Measurements from ENCODE around the gene LCAT.

LCAT gene

DNA sequence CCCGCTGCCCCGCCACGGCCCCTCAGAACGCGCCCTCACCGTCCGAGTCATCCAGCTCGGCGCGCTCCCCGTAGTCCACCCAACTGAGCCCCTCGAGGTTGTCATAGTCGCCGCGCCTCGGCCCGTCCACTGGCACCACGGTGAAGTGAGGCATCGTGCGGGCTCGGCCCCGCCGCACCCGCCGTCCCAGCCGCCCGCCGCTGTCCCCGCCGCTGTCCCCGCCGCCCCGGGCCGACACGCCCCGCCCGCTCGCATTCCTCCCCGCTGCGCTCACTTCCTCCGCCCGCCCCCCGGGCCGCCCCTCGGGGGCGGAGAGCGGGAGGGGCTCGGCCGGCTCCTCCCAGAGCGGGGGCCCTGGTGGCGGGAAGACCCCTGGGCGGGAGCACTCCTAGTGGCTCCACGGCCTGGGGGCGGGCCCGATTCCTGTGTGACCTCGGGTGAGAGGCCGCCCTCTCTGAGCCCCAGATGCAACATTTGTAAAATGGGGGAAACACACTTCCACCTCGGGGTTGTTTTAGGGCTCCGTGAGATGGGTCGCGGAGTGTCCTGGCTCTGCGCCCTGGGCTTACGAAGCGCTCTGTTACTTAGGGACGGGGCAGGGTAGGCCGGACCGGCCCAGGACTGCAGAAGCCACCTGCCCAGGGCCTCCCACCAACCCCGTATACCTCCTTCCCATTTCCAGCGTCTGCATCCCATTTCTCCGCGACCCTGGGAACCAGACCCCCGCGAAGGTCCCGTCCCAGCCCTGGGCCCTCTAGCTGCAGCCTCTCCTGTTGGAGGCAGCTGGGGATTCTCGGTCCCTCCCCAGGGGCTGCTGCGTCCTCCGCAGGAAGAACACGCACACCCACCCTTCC is 24.7 kb upstream of the LCAT start, which contains the start of gene SLC12A4:
SLC12A4 (minus strand) TSS at position 238 of the 854 bp plus-strand sequence; CDS start at position 154, 84 bp downstream.
- peak; percentile 69 to 86 for DNase-seq (ENCODE audit: low read depth in 2 of 2)

DNA sequence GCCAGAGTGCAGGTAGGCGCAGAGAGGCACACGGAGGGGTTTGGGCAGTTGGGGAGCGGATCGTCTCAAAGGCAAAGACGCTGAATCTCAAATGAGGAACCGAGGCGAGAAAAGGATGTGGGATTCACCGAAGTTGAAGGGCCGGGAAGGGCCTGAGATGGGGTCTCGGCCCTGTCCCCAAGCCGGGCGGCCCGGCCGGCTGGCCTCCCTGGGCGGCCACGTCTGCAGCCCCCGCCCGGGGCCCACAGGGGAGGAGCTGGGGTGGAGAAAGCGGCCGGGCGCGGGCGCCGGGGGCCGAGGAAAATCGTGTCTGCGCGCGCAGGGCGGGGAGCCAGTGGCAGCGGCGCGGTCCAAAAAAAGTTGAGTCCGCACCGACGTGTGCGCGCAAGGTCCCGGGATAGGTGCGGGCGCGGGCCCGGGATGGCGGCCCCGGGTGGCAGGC is 24.1 kb upstream of the LCAT start:
- DNase-seq (ENCODE audit: low read depth in 2 of 2): peak in 1 of 2 donors; percentile 34

DNA sequence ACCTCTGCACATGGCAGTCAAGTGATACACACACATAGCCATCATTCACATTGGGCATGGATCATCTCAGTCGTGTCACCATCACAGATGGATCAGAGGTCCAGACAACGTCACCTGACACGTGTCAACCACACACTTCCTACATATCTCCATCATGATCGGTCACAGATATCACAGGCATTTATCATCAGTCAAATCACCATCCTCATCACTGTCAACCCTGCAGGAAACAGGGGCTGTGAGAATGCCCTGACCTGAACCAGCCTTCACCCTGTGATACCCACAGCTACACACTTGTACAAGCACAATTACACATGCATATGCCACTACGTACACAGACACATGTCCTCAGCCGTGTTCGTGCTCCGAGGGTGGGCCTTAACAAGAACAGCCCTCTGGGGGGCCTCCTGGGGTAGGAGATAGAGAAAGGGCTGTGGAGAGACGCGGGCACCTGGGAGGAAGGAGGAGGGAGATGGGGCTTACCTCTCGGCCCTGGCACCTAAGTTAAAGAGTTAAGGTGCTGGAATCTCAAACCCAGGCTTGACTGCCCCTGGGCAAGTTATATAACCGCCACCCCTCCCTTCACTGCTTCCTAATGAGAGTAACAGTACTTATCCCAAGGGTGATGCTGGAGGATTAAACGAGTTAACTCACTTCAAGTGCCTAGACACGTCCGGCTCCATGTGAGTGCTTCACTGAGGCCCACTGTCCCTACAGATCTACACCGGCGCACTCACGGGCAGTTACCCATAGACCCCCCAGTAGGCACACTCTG is 23.4 kb upstream of the LCAT start:
- DNase-seq (ENCODE audit: low read depth in 2 of 2): no peak

DNA sequence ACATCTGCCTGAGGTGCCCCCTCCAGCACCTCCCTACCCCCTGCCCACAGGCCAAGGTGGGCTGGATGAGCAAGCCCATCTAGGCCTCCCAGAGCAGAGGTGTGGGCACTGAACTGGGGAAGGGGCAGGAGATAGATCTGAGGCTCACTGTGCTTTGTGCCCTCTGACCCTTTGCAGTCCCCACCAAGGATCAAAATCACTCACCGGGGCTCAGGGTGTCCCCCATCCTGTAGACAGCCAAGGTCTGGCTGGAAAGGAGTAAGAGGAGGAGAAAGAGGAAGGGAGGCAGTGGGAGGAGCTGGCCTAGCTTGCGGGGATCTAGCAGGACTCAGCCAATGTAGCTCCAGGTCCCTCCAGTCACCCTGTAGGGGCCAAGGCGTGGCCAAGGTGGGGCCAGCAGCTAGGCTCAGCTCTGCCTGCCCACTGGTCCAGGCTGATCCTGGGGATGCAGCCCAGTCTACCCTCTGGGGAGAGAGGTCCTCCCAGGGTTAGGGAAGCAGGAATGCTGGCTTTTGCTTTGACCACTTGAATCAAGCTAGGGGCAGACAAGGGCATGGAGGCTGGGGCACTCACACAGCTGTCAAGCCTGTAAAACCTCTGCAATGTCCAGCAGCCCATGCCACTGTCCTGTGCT is 22.7 kb upstream of the LCAT start:
- DNase-seq (ENCODE audit: low read depth in 2 of 2): no peak

DNA sequence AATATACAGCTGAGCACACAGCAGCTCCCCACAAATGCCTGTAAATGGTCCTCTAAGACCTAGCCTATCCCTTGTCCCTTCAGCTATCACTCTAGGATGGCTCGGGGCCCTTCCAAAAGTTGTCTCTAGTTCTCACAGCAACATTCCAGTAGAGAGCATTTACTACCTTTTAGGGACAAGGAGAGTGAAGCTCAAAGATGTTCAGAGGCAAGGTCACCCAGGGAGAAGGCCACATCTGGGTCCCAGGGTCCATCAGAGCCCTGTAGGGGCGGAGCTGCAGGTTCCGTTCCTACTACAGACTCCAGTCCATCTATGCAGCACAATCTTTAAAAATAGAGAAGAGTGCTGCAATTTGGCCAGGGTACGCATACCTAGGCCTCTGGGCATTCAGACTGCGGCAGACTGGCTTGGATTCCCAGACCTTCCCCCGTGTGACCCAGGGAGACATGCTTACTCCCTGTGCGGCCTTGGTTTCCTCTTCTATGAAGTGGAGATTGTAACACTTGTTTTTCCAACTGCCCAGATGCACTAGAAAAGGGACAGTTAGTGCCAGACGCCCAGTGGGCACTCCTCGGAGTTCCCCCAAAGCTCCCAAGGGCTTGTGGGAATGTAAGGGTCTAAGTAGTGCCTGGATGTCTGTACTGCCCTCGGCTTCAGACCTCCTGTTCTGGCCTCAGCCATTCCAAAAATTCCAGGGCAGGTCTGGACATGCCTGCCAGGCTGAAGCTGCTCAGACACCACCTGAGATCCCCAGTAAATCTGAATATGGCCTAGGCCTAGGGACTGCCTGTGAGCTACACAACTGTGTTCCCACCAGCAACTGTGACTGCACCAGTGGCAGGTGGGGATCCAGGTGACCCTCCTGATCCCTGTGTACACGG is 22.0 kb upstream of the LCAT start:
- no peak for DNase-seq (ENCODE audit: low read depth in 2 of 2)

DNA sequence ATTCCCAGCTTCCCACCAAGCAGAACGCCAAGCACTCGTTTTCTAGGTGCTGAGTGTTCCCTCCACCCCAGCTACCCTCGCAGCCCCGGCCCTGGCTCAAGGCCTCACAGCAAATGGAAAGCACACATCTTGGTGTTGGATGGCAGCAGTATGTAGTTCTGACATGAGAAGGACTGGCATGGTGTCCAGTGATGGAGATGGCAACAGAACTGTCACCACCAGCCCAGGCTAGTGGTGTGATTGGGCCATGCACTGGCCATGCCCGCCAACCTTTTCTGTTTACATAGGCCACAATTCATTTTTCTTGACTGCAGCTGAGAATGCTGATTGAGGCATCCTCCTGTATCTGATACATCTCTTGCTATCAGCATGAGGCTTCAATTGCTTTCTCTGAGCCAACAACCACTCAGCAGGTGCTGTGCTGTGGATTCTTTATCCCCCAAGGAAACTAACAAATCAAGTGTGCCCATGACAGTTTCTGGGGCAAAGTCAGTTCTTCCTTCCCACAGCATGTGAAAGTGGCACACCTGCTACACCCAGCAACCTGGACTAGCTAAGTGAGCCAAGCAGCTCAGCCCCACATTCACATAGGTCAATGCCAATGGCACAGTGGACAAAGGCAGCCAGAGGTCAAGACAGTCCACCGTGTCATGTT is 20.7 kb upstream of the LCAT start:
- no peak for DNase-seq (ENCODE audit: low read depth in 2 of 2)

DNA sequence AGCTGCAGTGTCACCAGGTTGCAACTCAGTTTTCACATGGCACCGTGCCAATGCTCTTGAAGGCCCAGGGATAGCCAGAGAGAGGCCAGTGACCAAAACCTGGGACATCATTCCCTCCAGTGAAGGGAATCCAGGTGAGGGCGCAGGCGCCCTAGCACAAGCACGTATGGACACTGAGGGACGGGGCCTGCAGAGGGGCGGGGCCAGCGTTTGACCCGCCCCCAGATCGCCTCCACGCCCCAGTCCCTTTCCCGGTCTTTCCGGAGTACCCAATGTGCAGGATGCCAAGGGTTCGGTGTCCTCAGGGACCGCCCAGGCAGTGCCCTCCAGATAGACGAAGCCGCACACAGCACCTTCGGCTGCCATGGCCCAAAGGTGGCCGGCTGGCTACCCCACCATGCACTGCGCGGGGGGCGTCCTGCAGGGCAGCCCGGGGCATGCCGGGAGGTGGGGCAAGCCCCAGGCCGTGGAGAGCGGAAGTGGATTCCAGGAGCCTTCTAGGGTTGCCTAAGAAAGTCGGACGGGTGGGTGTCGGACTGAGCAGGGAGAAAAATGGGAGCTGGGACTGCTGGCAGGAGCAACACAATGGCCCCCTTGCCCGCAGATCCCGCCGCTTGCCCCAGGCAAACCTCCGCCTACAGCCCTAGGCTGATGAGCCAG is 19.9 kb upstream of the LCAT start:
- DNase-seq (ENCODE audit: low read depth in 2 of 2): no peak

DNA sequence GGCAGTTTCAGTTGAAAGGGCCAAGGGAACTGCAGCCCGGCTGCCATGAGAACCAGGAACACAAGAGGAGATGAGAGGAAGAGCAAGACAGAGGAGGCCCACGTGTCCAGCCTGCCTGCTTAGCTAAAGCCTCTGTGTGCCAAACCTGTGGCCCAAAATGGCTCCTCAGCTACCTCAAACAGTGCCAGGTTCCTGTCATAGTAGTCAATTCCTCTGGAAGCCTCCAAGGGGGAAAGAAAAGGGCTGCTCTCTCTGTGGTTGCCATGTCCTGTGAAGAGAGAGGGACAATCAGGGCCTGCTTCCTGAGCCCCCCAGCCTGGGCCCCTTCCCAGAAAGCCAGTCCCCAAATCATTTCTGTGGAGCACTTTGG is 19.4 kb upstream of the LCAT start:
- no peak for DNase-seq (ENCODE audit: low read depth in 2 of 2)

DNA sequence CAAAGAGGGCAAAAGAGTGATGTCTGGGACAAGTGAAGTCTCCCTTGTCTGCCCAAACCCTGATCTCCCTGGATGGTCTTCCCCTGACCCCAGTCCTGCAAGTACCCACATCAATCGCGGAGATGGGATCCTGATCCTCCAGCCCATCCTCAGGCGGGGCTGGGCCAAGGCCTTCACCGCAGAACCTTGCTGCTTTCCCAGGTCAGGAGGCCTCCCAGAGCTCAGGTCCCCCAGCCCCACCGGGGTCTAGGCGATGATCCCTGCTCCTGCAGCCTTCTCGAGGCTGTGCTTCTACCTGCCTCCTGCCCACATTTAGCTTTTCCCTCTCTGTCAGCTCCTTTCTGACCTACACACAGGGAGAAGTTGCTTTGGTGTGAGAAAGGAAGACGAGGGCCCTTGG is 18.2 kb upstream of the LCAT start:
- no peak for DNase-seq (ENCODE audit: low read depth in 2 of 2)

DNA sequence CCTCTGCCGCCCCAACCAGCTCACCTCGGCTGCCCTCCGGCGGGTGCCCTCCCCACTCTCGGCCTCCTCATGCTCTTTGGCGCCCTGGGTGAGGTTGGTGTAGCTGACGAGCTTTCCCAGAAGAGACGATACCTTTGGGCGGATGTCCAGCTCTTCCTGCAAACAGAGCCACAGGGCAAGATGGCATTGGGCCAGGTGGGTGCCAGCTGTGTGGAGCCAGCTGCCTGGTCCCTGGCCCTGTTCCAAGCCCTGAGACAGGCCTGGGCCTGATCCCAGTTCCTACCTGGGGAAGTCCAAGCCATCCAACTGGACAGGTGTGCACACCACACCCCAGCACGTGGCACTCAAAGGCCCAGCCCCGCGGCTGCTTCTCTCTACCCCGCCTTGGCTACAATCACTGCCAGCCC is 17.6 kb upstream of the LCAT start:
- DNase-seq (ENCODE audit: low read depth in 2 of 2): no peak

DNA sequence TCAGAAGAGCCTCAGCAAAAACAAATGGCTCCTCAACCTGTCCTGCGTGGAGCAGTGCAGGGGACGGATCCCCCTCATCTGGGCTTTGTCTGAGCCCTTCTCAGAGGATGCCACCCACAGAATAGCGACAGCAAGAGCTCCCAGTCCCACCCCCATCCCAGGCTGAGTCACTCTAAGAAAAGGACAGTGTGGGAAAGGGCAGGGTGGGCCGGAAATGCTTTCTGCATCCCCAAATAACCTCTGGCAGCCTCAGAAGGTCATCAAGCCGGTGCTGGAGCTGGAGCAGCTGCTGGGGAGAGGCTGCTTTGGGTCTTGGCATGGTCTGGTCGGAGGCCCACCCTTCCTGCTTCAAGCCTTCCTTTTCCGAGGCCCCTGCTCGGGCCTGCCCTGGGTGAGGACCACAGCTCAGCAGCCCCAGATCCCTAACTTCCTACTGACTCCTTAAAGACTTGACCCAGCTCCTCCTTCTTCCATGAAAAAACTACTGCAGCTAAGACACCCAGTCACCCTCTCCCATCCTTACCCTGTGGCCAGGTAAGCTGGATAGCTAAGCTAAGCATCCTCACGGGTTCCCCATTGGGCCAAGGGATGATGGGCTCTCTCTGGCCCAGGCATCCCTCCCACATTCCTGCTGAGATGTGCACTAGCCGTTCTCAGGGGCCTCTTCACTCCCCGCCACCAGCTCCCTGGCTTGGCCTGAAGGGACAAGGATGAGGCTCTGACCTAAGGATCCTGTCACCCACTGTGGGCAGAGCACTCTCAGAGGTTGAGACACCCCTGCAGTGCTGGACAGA is 15.8 kb upstream of the LCAT start:
- DNase-seq (ENCODE audit: low read depth in 2 of 2): no peak

DNA sequence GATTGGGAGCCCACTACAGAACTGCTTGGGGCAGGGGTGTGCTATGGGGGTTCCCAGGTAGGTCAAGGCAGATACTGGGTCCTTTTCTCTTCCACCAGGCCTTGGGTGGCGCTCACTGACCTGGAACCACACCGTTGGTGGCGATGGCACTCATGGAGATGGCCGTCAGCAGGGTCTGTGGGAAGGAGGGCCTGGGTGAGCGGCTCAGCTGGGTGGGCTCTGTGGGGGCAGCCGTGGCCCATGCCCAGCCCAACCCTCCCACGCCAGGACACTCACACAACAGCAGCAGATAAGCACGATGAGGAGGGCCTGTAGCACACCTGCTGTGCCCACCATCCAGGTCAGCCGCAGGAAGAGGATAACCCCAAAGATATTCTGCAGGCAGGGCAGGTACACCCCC is 13.7 kb upstream of the LCAT start:
- DNase-seq (ENCODE audit: low read depth in 2 of 2): no peak

DNA sequence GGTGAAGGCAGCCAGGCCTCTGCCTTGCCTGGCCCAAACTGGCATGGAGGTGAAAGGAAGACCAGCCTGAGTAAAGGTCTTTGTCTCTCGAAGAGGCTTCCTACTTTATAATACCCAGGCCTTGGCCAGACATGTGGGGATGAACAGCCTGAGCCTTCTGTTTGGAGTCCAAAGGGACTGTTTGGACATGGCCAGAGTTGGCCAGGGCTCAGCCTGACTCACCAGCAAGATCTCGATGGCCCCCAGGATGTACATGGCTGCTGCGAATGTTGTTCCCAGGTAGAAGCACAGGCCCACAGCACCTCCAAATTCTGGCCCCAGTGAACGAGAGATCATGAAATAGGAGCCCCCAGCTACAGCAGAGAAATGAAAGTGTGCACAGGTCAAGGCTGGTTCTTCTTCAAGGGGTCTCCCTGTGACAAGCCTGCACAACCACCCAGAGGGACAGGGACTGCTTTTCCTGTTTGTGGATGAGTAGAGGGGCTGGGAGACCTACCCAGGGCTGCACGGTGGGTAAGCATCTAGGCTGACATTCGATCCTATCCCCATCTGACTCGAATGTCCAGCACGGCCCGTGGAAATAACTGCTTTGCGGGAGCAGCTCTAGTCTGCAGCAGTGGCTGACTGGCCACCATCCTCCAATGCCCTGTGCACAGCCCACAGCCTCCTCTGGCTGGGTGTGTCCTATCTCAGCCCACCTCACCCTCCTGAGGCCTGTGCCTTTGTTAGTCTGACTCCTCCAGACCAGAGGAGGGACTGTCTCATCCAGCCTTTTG is 10.7 kb upstream of the LCAT start:
- DNase-seq (ENCODE audit: low read depth in 2 of 2): no peak

DNA sequence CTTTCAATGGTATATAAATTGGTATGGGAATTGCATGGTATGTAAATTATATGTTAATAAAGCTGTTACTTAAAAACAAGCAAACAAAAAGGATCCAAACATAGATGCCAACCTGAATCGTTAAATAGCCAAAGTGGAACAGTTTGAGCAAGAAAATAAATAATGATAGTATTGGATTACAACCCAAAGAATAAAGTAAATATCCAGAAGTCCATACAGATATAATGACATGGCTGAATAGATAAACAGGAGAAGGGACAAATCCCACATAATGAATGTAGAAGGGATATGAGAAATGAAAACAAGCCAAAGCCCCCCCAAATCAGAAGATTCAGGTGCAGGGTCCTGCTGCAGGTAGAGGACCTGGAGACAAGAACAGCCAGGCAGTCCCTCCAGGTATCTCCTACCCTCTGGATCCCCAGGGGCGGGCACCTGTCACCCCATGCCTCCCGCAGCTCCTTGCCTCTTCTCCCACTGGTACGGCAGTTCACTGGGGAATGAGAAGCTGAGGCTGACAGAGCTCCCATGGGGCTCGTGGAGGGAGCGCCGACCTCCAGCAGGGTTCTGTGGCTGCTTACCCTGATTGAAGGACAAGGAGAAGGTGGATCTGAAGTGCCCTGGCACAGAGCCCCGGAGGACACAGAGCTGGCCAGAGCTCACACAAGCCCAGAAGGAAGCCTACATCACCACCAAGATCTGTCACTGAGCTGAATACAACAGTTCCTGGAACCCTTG is 9.9 kb upstream of the LCAT start:
- no peak for DNase-seq (ENCODE audit: low read depth in 2 of 2)

DNA sequence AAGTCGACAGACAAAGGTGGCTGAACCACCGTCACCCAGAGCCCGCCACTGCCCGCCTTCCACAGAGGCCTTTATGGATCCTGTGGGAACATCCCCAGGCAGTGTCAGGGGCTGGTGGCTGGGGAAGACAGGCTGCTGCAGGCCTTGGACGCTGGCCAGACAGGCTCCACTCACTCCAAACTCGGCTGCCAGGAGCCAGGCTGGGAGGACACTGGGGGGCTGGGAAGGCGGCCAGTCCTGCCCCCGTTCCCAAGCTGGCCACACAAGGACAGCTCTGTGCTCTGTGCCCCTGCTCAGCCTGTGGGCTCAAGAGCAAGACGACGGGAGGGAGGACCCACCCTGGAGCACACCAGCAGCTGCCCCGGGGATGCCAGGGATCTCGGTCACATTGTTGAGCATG is 7.6 kb upstream of the LCAT start:
- no peak for DNase-seq (ENCODE audit: low read depth in 2 of 2)

DNA sequence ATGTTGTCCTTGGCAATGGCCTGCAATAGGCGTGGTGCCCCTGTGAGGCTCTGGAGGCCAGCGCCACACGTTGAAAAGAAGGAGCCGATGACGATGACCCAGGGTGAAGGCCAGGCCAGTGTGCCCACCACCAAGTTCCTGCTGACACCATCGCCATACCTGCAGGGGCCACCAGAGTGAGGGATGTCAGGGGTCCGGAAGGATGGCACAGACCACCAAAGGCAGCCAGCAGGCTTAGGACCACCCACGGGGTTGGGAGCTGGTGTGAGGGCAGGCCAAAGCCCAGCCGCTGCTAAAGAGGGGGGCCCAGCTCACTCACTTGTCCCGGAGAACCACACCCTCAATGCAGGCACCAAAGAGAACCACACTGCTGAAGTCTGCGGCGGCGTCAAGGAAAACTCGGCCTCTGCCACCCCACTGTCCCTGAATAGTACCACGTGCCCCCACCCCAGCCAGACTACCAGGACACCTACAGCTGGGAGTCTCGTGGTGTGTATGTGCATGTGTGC is 6.5 kb upstream of the LCAT start:
- no peak for DNase-seq (ENCODE audit: low read depth in 2 of 2)

DNA sequence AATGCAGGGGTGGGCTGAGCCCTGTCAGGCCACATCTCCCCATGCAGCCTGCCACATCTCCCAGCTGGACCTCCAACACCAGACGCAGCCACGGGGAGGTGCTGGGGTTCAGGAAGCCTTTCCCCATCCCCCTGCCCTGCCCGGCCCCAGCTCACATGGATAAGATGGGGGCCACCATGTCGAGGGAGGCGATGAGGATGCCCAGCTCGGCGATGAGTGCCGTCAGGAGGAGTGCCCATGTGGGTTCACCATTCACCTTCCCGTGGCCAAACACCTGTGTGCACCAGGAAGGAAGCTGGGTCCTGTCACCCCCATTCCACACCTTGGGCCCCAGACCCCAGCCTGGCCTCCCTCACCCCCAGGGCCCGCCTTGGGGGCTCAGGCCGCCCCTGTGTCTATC is 5.7 kb upstream of the LCAT start:
- no peak for DNase-seq (ENCODE audit: low read depth in 2 of 2)

DNA sequence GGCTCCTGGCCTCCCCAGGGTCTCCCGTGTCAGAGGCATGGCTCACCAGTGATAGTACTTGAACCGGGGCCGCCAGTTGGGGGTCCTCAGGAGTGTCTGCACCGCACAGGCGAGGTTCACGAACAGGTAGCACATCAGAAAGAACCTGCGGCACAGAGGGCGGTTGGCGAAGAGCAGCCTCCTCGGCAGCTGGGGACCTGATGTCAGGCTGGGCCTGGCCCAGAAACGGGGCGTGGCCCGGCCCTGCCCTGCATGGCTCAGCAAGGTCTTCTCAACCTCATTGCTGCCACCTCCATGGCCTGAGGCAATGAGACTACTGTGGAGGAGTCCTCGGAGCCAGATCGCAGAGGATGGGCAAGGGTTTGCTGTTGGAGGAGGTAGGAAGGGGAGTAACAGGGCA is 4.1 kb upstream of the LCAT start:
- DNase-seq (ENCODE audit: low read depth in 2 of 2): no peak

All from stimulated activated CD4-positive, alpha-beta T cell treated with anti-CD3 and anti-CD28 coated beads, Interleukin-1b, Interleukin-23, amount 100 ng/mL, for 4 hours (primary cell).